Keratinocyte (primary cell): ENCODE measurements around the gene CD59. TPM values are rescaled to one million over a fixed set of nuclear protein-coding genes. Genes with fewer than 3 reads are reported as not detected.

Experiments used
- DNase-seq: peaks from one replicate; pipeline ENCODE4 v3.0.0-alpha.2; 2011; ENCODE audit warnings: low read depth, missing footprints, low spot score
- FAIRE-seq: peaks from 2 replicates; lab custom pipeline; 2011; peaks lifted over from hg19 to GRCh38; lab: Jason Lieb, UNC
- H2AFZ ChIP-seq: 2 replicates; pipeline ENCODE4 v1.6.0; 2012; ENCODE audit warnings: low read length, control low read depth, inconsistent platforms; ENCODE audit not compliant: control insufficient read depth
- H3K27ac ChIP-seq: 2 replicates; pipeline ENCODE4 v1.5.1; 2011; ENCODE audit warnings: low read length; ENCODE audit not compliant: control insufficient read depth, insufficient read depth
- H3K27me3 ChIP-seq: 3 replicates; pipeline ENCODE4 v1.6.0; 2011; ENCODE audit warnings: low read length; ENCODE audit not compliant: control insufficient read depth, insufficient read depth; ENCODE audit errors: extremely low read depth
- H3K36me3 ChIP-seq, 2 experiments: 2 replicates in 1 of 2; 3 replicates in 1 of 2; pipeline ENCODE4 v1.5.1; 2011; ENCODE audit warnings: low read length in 2 of 2, mild to moderate bottlenecking in 1 of 2; ENCODE audit not compliant: control insufficient read depth in 2 of 2, insufficient read depth in 2 of 2; ENCODE audit errors: extremely low read depth in 1 of 2
- H3K4me1 ChIP-seq: 3 replicates; pipeline ENCODE4 v1.5.1; 2011; ENCODE audit warnings: low read length; ENCODE audit not compliant: control insufficient read depth, insufficient read depth; ENCODE audit errors: extremely low read depth
- H3K4me2 ChIP-seq: 3 replicates; pipeline ENCODE4 v1.6.0; 2011; ENCODE audit warnings: low read depth, low read length; ENCODE audit not compliant: control insufficient read depth, insufficient read depth; ENCODE audit errors: extremely low read depth
- H3K4me3 ChIP-seq, 3 experiments: fragments of 200-600 bp in 1 of 3; sonication (generic) in 1 of 3; 2 replicates in 2 of 3; 3 replicates in 1 of 3; pipeline ENCODE4 v1.5.1; 2011 to 2016; ENCODE audit warnings: low read length in 3 of 3, mild to moderate bottlenecking in 3 of 3, control low read depth in 2 of 3, inconsistent platforms in 1 of 3, low read depth in 1 of 3, mixed read lengths in 1 of 3, mixed run types in 1 of 3, moderate library complexity in 1 of 3; ENCODE audit not compliant: control insufficient read depth in 2 of 3, insufficient read depth in 2 of 3; ENCODE audit errors: extremely low read depth in 1 of 3
- H3K79me2 ChIP-seq: 2 replicates; pipeline ENCODE4 v1.6.0; 2012; ENCODE audit warnings: low read length; ENCODE audit not compliant: control insufficient read depth, insufficient read depth
- H3K9ac ChIP-seq: 3 replicates; pipeline ENCODE4 v1.6.0; 2011; ENCODE audit warnings: low read length; ENCODE audit not compliant: control insufficient read depth, insufficient read depth; ENCODE audit errors: extremely low read depth
- H3K9me1 ChIP-seq: 3 replicates; pipeline ENCODE4 v1.6.0; 2011; ENCODE audit warnings: low read length; ENCODE audit not compliant: control insufficient read depth, insufficient read depth; ENCODE audit errors: extremely low read depth
- H3K9me3 ChIP-seq: 2 replicates; pipeline ENCODE4 v1.5.1; 2012; ENCODE audit warnings: low read depth, low read length; ENCODE audit not compliant: control insufficient read depth
- H4K20me1 ChIP-seq: 3 replicates; pipeline ENCODE4 v1.6.0; 2011; ENCODE audit warnings: low read length; ENCODE audit not compliant: control insufficient read depth, insufficient read depth; ENCODE audit errors: extremely low read depth
- EZH2 ChIP-seq: IDR thresholded peaks from one replicate; pipeline ENCODE4 v1.6.1; 2012; ENCODE audit warnings: inconsistent platforms, mild to moderate bottlenecking, low read length, moderate library complexity
- dilution Hi-C: fragments of 300-500 bp; cut with MboI; formaldehyde crosslinking; loops from one replicate; pipeline ENCODE4 v1.7.0; 2020; ENCODE audit warnings: low sequenced_read_pairs; ENCODE audit not compliant: extremely low pct_ligation_motif_present
- polyA plus RNA-seq, 5 experiments: library from polyadenylated mRNA; depleted of rRNA in 3 of 5; stranded (reverse) in 3 of 5; stranded (forward) in 1 of 5; unstranded in 1 of 5; fragments of >200 nt; gene quantifications; 1 replicate in 1 of 5; 2 replicates in 3 of 5; 3 replicates in 1 of 5; pipeline versions ENCODE4 v1.2.1 to v1.2.3, GENCODE V29; 2011 to 2012; ENCODE audit warnings: missing spikeins in 2 of 5, low read depth in 1 of 5, low replicate concordance in 1 of 5
- TF ChIP-seq, protein P1 (sequence below), 3 experiments: IDR thresholded peaks in 1 of 3; conservative IDR thresholded peaks in 1 of 3; optimal IDR thresholded peaks in 1 of 3; 2 replicates in 2 of 3; 3 replicates in 1 of 3; pipeline versions ENCODE3 to v1.5.1; 2011; ENCODE audit warnings: low read length in 3 of 3, mild to moderate bottlenecking in 3 of 3, moderate library complexity in 2 of 3, control low read depth in 1 of 3, inconsistent platforms in 1 of 3; ENCODE audit not compliant: insufficient read depth in 2 of 3; ENCODE audit errors: extremely low read depth in 1 of 3

CD59 gene
- polyA plus RNA-seq, 1 donor (not counting 4 experiments of a cell fraction or from before 2014, with no cell fraction given), result 1,349 TPM

DNA sequence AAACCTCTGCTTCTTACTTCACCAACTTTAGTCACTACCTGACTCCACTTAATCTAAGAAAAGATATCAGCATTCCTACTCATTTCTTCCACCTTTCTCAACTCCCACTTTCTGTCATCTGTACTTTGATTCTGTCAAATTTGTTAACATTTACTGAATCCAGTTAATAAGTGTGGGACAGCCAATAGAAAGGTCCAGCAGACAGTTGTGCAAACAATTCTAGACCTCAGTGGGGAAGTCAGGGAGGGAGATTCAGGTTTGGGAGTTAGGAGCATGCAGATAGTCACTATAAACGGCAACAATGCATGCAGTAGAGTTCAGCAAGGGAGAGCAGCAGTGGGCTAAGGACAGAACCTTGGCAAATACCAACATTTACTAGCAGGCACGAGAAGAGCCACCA is 34.0 kb upstream of the CD59 start:
- Histone ChIP-seq H3K27me3 (no peaks in the 10 kb centered on the region), H3K9ac (no peak overlapping the region), H3K4me3 (no peak overlapping the region), H2AFZ (no peak overlapping the region), H3K79me2 (peaks cover 31% of the 10 kb centered on the region), H3K4me1 (peaks cover 38% of the 10 kb centered on the region), H3K9me3 (no peaks in the 10 kb centered on the region), H4K20me1 (no peaks in the 10 kb centered on the region), H3K27ac (peak overlapping the region; percentile 62), H3K36me3 (peaks cover 5 to 10% of the 10 kb centered on the region in 2 experiments), H3K4me2 (peak overlapping the region; percentile 13), H3K9me1 (peaks cover 2% of the 10 kb centered on the region)
- no peak for FAIRE-seq
- DNase-seq, result no peak
- TF ChIP-seq, protein P1, sequence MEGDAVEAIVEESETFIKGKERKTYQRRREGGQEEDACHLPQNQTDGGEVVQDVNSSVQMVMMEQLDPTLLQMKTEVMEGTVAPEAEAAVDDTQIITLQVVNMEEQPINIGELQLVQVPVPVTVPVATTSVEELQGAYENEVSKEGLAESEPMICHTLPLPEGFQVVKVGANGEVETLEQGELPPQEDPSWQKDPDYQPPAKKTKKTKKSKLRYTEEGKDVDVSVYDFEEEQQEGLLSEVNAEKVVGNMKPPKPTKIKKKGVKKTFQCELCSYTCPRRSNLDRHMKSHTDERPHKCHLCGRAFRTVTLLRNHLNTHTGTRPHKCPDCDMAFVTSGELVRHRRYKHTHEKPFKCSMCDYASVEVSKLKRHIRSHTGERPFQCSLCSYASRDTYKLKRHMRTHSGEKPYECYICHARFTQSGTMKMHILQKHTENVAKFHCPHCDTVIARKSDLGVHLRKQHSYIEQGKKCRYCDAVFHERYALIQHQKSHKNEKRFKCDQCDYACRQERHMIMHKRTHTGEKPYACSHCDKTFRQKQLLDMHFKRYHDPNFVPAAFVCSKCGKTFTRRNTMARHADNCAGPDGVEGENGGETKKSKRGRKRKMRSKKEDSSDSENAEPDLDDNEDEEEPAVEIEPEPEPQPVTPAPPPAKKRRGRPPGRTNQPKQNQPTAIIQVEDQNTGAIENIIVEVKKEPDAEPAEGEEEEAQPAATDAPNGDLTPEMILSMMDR (optimal IDR thresholded peaks at IDR 0.05 in 1 of 3, IDR thresholded peaks at IDR 0.05 in 1 of 3, conservative IDR thresholded peaks at IDR 0.05 in 1 of 3; ENCODE audit: extremely low read depth in 1 of 3, insufficient read depth in 2 of 3, low read length in 3 of 3), result no peak
- no peak for TF ChIP-seq EZH2
- dilution Hi-C loops, result no loop called here

DNA sequence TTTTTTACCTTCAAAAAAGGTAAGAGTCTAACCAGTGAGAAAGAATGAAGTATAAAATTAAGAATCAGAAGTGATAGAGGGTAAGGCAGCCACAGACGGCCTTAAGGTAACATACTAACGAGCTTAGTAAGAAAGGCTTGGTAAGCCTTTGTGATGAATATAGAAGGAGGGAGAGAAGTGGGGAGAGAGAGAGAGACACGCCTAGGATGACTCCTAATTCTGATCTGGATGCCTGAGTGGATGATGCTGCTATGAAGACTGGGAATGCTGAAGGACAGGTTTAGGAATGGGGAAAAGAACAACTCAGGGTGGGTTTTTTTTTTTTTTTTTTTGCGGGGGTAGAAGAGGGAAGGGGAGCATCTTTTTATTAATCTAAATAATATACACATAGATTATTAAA is 33.3 kb upstream of the CD59 start:
- H2AFZ ChIP-seq, result peak overlapping the region; percentile 14
- peaks cover 2% of the 10 kb centered on the region for H3K9me1 ChIP-seq
- DNase-seq, result no peak
- no peaks in the 10 kb centered on the region for H4K20me1 ChIP-seq
- dilution Hi-C loops, result no loop called here
- H3K4me2 ChIP-seq, result peak overlapping the region; percentile 45
- H3K9me3 ChIP-seq, result no peaks in the 10 kb centered on the region
- FAIRE-seq, result peak; percentile 93
- H3K79me2 ChIP-seq, result peaks cover 31% of the 10 kb centered on the region
- peaks cover 5 to 10% of the 10 kb centered on the region in 2 experiments for H3K36me3 ChIP-seq
- H3K27ac ChIP-seq, result peak overlapping the region; percentile 66
- H3K4me3 ChIP-seq, result no peak overlapping the region
- peaks cover 32% of the 10 kb centered on the region for H3K4me1 ChIP-seq
- no peak overlapping the region for H3K9ac ChIP-seq
- TF ChIP-seq, protein P1 (optimal IDR thresholded peaks at IDR 0.05 in 1 of 3, IDR thresholded peaks at IDR 0.05 in 1 of 3, conservative IDR thresholded peaks at IDR 0.05 in 1 of 3; ENCODE audit: extremely low read depth in 1 of 3, insufficient read depth in 2 of 3, low read length in 3 of 3), result no peak
- TF ChIP-seq EZH2, result no peak
- H3K27me3 ChIP-seq, result no peaks in the 10 kb centered on the region
